NOMO-1 (cell line): ENCODE results near the gene TRAF3.

Experiments
- DNase-seq, 2 experiments: peaks; one replicate each; lab custom pipeline; 2025; ENCODE audit not compliant: unreplicated experiment in 2 of 2; lab: John Stamatoyannopoulos, UW

The TRAF3 gene

DNA sequence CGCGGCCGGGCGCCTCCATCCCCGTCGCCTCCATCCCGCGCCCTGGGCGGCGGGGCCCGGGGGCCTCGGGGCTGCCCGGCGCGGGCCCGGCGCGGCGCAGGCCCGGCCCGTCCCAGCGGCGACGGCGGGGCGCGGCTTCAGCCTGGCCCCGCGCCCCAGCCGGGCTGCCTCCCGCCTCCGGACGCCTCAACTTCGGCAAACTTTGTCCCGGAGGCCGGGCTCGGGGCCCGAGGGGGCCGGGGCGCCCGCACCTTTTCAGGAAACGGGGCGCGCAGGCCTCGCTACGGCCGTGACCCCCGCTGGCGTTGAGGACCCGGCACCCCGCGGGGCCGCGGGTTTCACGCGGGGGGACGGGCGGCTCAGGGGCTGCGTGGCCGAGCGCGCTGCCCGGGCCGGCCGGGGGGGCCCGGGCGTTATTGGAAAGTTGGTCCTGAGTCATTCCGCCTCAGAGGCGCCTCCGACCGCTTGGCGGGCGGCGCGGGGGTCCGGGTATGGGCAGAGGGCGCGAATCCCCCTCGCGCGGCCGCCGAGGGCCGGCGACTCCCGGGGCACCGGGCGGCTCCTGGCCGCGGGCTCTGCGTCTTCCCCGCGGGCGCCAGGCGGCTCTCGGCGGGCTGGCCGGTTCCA, 575 bp downstream of the TRAF3 start:
- peak; percentile 6 for DNase-seq

DNA sequence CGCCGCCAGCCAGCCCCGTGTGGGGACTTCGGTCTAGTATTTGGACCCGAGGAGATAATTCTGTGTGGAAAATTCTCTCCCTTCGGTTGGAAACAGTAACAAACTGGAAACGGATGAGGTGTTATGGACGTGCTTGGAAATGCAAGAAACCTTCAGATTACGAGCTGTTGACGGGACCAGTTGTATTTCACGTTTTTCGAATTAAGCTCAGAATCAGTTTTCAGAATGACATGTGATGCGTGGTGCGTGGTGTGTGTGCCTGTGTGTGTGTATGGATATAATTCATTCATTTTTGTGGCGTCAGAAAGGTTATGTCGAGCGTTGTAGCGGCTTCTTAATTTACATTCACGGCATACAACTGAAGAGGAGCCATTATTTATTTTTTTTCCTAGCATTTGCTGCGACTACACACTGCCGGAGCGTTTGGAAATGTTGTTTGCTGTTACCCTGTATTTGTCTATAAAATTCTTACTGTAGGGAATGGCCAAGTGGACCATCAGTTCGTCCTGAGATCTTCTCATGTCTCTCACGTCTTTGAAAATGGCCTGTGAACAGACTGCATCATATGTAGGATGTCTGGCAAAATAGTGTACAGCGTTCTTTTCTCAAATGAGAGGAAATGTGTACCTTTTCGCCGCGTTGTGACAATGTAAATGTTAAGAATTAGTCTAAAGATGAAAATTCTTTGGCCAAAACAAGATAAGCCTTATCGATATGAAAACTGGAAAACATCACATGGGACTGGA, 1.3 kb downstream of the TRAF3 start:
- DNase-seq: no peak

DNA sequence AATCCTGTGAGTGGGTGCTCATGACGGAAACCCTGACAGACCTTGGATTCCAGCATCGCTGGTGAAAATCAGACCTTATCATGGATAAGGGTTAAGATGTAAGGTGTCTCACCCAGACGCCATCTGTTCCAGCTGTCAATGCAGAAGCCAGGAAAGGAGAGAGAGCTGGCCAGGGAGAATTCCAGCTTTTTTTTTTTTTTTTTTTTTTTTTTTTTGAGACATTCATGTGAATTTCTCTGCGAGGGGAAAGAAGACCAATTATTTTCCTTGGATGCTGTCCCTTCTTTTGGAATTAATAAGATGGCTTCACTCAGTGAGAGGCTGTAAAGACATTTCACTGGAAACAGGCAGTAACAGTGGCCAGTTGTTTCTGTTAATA, 1.8 kb downstream of the TRAF3 start:
- DNase-seq: no peak

DNA sequence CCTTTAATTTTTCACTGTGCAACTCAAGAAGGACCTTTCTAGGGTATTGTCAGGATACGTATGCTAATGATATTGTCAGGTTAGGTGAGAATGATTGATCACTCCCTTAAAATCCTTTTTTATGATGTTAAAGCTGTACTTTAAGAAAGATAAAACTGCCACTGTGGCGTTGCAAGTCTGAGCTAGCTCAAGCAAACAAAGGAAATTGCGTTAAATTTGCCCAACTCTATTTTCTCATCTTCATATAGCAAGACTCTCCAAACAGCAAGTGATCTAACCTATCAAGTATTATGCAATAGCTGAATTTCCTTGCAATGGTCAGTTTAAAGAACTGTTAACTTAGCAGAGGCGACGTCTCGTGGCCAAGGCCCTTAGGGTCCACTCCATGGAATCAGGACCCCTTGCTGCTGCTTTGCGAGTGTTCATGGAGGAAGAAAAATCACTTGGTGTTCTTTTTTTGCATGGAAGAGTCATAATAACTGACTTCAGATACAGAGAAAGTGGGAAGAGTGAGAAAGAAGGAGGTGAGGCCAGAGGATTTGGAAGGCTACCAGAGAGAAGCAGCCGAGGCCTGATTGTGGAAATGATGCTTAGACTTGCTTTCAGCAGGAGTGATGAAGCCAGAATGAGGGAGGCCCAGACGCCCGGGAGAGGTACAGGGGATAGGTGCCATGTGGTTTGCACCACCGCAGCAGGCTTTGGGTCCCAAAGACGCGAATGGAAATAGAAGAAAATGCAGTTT, 2.5 kb downstream of the TRAF3 start:
- DNase-seq: peak; percentile 6 to 57

DNA sequence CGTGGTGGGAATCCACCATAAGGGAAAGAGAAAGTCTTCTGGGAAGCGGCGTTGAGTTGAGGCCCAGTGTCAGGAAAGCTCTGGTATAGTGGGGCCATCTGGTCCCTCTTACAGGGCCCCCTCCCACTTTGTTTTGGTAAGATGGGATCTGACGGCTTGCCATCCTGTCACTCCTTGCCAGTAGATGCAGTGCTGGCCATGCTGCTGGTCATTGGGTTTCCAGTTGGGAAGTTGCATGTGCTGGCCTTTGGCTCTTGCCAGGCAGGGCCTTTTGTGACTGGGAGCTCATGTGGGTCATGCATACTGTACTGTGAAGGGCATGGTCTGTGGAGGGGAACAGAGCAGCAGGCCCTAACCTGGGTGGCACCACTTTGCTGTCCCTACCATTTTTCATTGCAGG, 3.8 kb downstream of the TRAF3 start:
- DNase-seq: no peak

DNA sequence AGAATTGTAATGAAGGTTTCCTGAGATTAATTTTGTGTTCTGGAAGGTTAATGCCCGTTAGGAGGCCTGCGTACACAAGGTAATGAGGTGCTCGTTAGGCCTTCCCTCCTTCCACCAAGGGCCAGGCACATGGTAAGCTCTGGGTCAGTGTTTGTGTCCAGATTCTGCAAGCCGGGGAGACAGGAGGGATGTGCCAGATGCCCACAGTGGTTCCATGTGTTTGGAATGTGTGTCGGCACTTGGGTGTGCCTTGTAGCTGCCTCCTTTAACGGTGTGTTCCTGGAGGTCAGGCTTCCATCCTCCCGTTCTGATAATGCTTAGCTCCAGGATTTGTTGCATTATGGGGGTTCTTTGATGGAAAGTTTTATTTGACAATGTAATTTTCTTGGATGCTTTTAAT, 5.7 kb downstream of the TRAF3 start:
- no peak for DNase-seq

DNA sequence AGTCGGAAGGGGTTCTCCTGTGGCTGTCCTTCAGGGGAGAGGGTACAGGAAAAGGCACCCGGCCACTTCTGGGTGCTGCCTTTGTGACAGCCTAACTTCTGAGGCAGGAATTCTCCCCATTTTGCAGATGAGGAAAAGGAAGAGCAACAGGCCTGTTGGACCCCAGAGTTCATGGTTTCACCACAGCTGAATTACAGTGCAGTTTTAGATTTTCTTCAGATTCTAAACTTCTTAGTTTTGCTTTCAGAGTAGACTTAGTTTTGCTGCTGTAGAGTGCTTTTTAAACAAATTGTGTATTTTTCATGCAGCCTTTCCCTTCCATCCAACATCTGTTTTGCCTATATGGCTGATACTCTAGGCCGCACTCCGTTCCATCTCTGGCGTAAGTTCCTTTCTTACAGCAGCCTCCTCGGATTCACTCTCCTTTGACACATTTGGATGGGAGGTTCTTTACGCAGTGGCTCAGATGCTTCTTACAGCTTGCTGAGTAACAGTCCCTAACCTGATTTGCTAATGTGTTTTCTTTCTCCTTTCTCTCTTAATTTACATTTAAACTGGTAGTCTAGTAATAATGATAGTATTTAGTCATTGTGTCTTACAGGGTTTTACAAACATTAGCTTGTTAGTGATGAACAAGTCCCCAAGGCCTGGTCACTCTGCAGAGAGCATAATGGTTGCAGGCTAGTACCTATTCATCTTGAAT, 7.8 kb downstream of the TRAF3 start:
- no peak for DNase-seq

DNA sequence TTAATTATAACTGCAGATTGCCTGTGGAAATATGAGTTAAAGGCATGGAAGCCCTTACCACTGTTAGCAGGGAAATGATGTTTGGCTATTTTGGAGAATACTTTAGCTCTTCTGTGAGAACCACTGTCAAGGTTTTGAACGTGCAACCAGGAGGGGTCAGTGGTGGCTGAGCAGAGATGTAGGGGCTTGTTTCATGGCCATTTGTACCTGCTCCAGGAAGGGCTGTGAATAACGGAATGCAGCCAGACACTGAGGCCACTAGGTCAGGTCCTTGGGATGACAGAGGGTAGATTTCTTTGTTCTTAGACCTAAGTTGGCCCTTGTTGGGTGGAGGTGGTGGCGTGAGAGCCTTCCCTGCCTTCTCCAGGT, 8.3 kb downstream of the TRAF3 start:
- DNase-seq: no peak

DNA sequence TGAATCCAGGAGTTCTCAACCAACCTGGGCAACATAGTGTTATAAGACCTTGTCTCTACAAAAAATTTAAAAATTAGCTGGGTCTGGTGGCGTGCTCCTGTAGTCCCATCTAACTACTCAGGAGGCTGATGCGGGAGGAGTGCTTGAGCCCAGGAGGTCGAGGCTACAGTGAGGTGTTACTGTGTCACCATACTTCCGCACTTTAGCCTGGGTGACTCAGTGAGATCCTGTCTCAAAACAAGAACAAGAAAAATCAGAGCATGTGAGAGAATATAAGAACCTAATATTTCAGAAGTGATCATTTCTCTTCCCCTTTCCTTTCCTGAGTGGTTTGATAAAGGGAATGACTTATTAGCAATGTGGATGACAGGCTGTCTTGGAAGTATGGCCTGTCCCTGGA, 9.5 kb downstream of the TRAF3 start:
- peak in 1 of 2 experiments; percentile 17 for DNase-seq

DNA sequence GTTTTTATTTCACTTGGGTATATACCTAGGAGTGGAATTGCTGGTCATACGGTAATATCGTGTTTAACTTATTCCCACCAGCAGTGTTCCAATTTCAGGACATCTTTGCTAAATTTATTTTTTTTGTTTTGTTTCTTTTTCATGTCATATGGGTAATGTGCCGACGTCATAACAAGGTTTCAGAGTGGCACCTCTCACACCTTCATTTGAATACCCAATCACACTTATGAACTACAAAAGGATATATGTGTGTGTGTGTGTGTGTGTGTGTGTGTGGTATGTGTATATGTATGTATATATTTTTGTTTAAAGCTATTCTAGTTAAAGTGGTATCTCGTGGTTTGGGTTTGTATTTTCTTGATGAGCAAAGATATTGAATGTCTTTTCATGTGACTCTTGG, 12.1 kb downstream of the TRAF3 start:
- DNase-seq: no peak

DNA sequence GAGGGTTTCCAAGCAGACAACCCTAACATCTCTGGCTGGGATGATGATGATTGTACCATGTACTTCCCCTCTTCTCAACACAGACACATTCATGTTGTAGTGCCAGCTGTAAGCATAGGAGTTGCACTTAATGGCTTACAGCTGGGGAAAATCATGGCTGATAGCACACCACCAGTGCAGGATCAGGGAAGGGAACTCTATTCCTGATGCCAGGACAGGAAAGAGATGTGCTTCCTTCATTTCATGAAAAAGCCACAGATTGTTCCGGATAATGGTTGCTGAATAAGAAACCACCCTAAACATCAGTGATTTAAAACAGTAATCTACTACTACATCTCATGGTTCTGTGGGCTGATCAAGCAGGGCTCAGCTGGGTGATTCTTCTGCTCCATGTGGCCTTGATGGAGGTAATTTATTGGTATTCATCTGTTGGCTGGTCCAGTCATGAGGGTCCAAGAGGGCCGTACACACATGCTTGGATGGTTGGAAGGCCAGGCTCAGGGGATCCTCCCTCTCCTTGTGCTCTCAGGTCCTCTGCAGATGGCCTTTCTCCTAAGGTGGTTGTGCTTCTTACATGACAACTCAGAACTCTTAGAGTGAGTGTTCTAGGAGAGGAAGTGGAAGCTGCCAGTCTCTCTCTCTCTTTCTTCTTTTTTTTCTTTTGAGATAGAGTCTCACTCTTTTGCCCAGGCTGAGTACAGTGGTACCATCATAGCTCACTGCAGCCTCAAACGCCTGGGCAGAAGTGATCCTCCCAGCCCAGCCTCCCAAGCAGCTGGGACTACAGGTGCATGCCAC, 16.5 kb downstream of the TRAF3 start:
- peak in 1 of 2 experiments; percentile 17 for DNase-seq

DNA sequence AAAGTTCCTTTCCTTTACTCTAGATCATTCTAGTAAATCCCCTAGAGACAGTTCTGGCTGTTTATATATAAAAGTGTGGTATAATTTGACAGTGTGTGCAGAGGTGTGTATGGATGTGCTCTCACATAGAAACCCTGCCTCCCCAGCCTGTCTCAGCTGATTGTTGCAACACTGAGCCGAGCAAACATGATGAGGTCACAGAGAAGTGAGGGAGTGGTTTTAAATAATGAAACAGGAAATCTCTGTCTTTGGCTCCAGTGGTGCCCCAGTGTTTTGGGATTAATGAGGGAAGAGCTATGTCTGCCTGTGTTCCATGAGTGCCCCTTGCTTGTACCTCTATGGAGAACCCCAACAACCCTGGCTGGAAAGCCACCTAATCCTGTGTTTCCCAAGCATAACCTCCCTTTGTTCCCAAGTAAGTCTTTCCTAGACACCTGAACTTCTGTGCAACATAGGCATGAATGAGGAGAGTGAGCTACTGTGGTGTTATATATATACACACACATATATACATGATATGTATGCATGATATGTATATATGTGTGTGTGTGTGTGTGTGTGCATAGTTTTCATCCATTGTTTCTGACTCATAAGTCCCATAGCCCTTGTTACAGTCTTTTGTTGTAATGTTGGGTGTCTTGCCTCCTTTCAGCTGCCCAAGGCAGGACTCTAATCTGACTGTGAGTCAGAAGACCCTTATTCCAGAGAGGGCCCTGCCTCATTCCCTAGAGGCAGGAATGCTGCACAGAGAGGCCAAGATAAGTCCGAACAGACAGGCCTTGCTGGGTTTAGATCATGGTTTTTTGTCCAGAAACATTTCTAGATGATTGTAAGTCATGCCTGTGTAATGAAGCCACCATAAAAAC, 18.0 kb downstream of the TRAF3 start:
- peak; percentile 40 to 76 for DNase-seq

DNA sequence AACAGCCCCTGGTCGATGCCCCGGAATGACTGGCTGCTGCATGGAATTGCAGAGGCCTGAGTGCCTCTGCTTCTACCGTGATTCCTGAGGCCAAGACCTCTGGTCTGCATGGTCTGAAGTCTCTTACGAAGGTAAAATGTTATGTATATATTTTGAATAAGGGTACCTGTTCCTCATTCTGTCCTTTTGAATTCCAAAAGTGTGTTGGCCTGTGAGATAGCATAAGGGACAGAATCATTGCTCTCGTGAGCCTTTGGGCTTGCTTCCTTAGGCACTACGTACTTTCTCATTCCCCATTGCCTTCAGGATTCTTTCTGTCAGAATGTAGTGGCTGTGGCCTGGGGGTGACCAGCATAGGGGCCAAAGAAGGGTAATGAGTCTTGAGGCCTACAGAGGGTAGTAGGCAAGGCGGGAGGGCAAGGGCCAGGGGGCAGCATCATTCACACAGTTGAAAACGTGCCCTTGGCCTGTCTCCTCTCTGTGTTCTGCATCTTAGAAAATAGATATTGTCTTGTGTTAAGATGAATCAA, 19.5 kb downstream of the TRAF3 start:
- no peak for DNase-seq

DNA sequence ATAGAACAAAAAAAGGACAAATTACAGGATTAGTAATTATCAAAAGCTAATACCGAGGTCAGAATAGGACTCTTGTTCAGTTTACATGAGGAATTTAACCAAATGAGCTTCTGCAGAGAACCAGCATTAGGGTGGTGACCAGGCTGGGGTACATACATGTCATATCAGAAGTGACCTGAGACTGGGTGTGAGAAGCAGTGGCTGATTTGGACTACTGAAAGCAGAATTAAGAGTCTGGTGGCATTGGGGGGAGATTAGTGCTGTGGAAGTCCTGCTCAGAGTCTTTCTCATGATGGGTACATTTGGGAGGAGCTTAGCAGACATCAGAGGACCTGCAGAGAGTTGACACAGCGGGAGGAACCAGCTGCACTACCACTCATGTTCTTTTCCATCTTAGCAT, 21.7 kb downstream of the TRAF3 start:
- DNase-seq: no peak

DNA sequence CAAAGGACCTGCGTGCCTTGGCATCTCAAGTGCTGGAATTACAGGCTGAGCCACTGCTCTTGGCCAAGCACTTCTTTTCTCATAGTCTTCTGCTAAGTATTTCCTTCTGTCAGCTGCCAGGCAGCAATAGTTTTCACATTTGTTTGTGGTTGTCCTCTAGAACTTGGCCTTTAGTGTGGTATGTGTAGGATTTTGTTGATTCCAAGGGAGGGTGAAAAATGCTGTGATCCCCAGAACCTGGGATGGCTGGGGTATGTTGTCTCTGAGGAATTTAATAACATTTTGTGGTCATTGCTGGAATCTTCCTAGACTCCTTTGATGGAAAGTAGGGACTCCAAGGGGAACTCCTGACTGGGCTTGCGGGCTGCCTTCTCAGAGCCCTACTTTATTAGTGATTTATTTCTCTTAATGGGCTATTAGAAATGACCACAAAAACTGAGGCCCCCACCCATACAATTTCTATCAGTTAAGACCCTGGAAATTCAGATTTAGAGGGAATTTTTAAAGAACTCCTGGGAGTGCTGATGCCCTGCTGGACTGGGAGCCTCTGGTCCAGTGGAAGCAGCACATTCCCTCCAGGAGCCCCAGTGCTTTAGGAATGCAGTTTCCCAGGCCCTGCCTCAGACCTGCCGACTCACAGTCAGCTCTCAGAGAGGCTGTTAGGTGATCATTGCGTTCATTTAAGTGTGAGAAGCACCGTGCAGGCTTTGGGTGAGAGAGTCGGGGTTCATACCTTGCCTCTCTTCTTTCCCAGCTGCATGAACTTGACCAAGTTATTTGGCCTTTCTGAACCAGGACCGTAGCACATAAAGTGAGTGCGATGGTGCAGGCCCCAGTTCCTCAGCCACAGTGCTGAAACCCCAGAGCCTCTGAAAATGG, 22.7 kb downstream of the TRAF3 start:
- DNase-seq: no peak

DNA sequence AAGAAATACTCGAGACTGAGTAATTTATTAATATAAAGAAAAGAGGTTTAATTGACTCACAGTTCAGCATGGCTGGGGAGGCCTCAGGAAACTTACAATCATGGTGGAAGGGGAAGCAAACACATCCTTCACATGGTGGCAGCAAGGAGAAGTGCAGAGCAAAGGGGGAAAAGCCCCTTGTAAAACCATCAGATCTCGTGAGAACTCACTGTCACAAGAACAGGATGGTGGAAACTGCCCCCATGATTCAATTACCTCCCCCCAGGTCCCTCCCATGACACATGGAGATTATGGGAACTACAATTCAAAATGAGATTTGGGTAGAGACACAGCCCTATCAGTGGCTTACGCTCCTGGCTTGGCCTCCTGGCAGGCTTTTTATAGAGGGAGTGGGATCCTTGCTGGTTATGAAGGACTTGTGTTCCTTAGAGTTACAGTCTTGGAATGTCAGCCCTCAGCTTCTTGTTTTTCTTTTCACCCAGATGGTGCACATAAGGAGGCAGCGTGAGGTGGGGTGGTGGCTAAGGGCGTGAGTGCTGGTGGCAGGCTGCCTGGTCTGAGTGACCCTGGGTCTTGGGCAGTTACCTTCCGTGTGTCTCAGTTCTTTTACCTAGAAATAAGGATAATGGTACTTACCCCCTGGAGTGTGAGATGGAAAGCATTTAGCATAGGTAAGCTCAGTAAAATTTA, 25.7 kb downstream of the TRAF3 start:
- no peak for DNase-seq

DNA sequence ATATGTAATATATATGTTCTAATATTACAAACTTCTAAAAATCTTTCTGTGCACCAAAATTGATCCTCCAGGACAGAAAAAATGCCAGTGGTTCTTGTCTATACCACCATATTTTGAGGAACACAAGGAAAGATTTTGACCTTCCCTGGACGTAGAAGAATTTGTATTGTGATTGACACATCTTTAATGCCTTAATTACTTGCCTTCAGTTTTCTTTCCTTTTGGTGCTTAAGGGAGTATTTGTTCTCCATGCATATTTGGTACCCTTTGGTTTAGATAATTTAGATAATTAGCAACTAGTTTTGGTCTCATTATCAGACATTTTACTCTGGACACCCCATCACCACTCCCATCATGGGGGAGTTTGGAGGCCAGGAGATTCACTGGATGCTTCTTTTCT, 27.6 kb downstream of the TRAF3 start:
- no peak for DNase-seq

DNA sequence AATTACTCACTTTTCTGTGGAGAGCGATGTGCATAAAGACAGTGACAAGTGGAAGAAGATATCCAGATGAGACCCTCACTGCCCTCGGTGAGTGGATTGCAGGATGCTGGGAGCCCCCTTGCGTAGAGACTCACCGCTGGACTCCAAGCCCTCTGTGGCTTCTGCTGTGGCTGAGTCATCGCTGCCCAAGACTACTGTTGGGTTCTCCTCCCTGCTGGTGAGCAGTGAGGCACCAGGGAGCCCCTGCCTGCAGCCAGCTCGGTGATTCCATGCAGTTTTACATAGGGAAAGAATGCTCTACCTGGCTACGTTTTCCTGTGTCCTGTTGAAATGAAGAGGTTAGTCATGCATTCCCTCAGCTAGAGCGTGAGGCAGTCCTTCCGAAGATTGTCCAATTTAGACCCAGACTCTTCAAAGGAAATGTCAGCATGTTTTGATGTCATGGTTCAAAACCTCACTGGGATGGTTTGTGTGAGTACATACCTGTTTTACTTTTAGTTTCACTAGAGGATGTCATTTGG, 28.2 kb downstream of the TRAF3 start:
- DNase-seq: no peak
